Pons (tissue), 1 donor: ENCODE data around the gene CHRNA1.
A peak's percentile ranks its signal among the peaks of the same experiment; 100 is the strongest.

ENCODE experiments used
- DNase-seq: peaks from one replicate; pipeline ENCODE4 v3.0.0-alpha.2; 2016; ENCODE audit warnings: low spot score

Gene CHRNA1

GRCh38 chr2:174760845-174761473 is 3.3 kb downstream of the CHRNA1 start:
- DNase-seq: no peak

GRCh38 chr2:174759381-174760065 is 4.7 kb downstream of the CHRNA1 start:
- DNase-seq: no peak

GRCh38 chr2:174756743-174757142 is 7.5 kb downstream of the CHRNA1 start:
- DNase-seq: no peak

- DNase-seq: no peak
Measured at GRCh38 chr2:174753038-174753633, 11.1 kb downstream of the CHRNA1 start.

- no peak for DNase-seq
Measured at GRCh38 chr2:174752403-174753037, 11.8 kb downstream of the CHRNA1 start.

- no peak for DNase-seq
Measured at GRCh38 chr2:174750923-174751441, 13.3 kb downstream of the CHRNA1 start.

GRCh38 chr2:174749793-174750192 is 14.5 kb downstream of the CHRNA1 start:
- DNase-seq: no peak

GRCh38 chr2:174748948-174749347 is 15.3 kb downstream of the CHRNA1 start:
- peak; percentile 74 for DNase-seq

- no peak for DNase-seq
Measured at GRCh38 chr2:174745142-174745541, 19.1 kb downstream of the CHRNA1 start.

GRCh38 chr2:174744111-174744510 is 20.2 kb downstream of the CHRNA1 start:
- DNase-seq: no peak

- no peak for DNase-seq
Measured at GRCh38 chr2:174740721-174741120, 23.6 kb downstream of the CHRNA1 start.

GRCh38 chr2:174738841-174739240 is 25.4 kb downstream of the CHRNA1 start:
- no peak for DNase-seq

- DNase-seq: no peak
Measured at GRCh38 chr2:174731546-174731945, 32.7 kb downstream of the CHRNA1 start.

GRCh38 chr2:174730698-174731018 is 33.6 kb downstream of the CHRNA1 start:
- no peak for DNase-seq

- DNase-seq: no peak
Measured at GRCh38 chr2:174729797-174730697, 34.2 kb downstream of the CHRNA1 start.

GRCh38 chr2:174728096-174728495 is 36.2 kb downstream of the CHRNA1 start:
- DNase-seq: no peak

GRCh38 chr2:174726212-174726611 is 38.1 kb downstream of the CHRNA1 start:
- no peak for DNase-seq

GRCh38 chr2:174722942-174723592 is 41.2 kb downstream of the CHRNA1 start:
- DNase-seq: no peak

- DNase-seq: no peak
Measured at GRCh38 chr2:174719016-174719415, 45.3 kb downstream of the CHRNA1 start.

GRCh38 chr2:174718591-174718990 is 45.7 kb downstream of the CHRNA1 start:
- DNase-seq: no peak

- no peak for DNase-seq
Measured at GRCh38 chr2:174717916-174718315, 46.4 kb downstream of the CHRNA1 start.
